BJ (cell line): ENCODE results near the gene DNAH8. TPM values are rescaled to one million over a fixed set of nuclear protein-coding genes. Genes with fewer than 3 reads are reported as not detected.

Source experiments
- CTCF ChIA-PET: fragments of 350-600 bp; formaldehyde crosslinking; extraction: SDS; loops from one replicate; lab custom pipeline; 2021; ENCODE audit warnings: antibody characterized with exemption, inconsistent platforms; lab: Yijun Ruan, JAX
- POLR2A ChIA-PET: fragments of 300-600 bp; sonication (Branson Sonifier 250); formaldehyde crosslinking; extraction: SDS; loops from one replicate; lab custom pipeline; 2021; ENCODE audit warnings: antibody characterized with exemption; lab: Charles Lee
- DNase-seq: peaks from one replicate; pipeline ENCODE4 v3.0.0-alpha.2; 2011; ENCODE audit warnings: low read depth
- H3K27me3 ChIP-seq: 2 replicates; pipeline ENCODE4 v1.6.0; 2011; ENCODE audit warnings: low read length; ENCODE audit not compliant: control insufficient read depth, insufficient read depth
- H3K36me3 ChIP-seq: 2 replicates; pipeline ENCODE4 v1.5.1; 2011; ENCODE audit warnings: low read length; ENCODE audit not compliant: control insufficient read depth, insufficient read depth
- H3K4me3 ChIP-seq: 2 replicates; pipeline ENCODE4 v1.5.1; 2011; ENCODE audit warnings: low read depth, mild to moderate bottlenecking, control low read depth, low read length
- CTCF ChIP-seq: IDR thresholded peaks from 2 replicates; pipeline ENCODE4 v1.5.1; 2011; ENCODE audit warnings: low read depth, mild to moderate bottlenecking, control low read depth, inconsistent platforms, low read length, moderate library complexity; ENCODE audit not compliant: insufficient read depth
- polyA plus RNA-seq: library from polyadenylated mRNA; depleted of rRNA; stranded (reverse); fragments of >200 nt; gene quantifications from 2 replicates; pipeline ENCODE4 v1.2.3, GENCODE V29; 2011

DNAH8 gene
- polyA plus RNA-seq, 1 experiment, result not detected

GRCh38 chr6:38684237-38684636 lies 30.9 kb upstream of the DNAH8 start:
- ChIA-PET POLR2A (no interaction called here), CTCF (interaction anchor here (0.6 kb wide), 1 partner anchor 9 kb away, joined by 3 read pairs; no protein-coding TSS in a partner anchor)
- no peak overlapping the region for H3K4me3 ChIP-seq
- DNase-seq, result no peak
- no peak for TF ChIP-seq CTCF
- no peaks in the 10 kb centered on the region for H3K27me3 ChIP-seq
- peaks cover 2% of the 10 kb centered on the region; the same call in 1 of the 2 replicates for H3K36me3 ChIP-seq

- DNase-seq, result no peak
- no peaks in the 10 kb centered on the region for H3K27me3 ChIP-seq
- POLR2A ChIA-PET, result no interaction called here
- CTCF ChIA-PET, result no interaction called here
- H3K4me3 ChIP-seq, result no peak overlapping the region
- TF ChIP-seq CTCF, result no peak
- peaks cover 2% of the 10 kb centered on the region; the same call in 1 of the 2 replicates for H3K36me3 ChIP-seq
Measured at GRCh38 chr6:38684904-38685303, 30.2 kb upstream of the DNAH8 start.

DNA sequence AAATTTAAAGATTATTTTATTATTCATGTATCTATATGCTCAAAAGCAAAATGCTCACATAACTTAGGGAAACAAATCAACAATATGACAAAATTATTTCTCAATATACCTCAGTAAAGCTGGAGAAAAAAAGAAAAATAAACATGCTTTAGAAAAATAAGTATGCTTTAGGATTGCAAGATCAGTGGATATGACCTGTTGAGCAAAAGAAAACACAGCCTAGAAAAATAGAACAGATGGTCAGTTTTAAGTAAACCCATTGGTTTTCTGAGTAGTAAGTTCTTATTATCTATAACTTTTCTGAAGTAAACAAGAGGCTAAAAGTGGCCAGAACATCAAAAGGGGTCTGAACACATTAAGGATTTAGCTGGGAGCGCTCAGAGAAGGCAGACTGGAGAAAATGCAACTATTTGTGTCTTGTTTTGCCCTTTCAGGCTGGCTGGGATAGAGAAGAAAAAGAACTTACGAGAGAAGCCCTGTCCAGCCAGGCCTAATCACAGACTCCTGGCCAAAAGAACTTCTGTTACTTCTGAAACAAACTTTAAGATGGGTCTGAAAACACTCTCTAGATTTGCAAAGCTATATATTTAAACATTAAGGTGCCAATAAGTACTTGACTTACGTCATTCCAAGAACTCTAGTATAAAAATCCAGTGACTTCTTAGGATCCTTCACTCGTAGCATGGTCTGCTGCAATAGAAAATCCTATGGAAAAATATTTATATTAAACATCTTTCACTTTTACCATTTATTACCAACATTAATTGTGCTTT lies 28.7 kb upstream of the DNAH8 start:
- Histone ChIP-seq H3K4me3 (no peak overlapping the region), H3K36me3 (peaks cover 2% of the 10 kb centered on the region; the same call in 1 of the 2 replicates), H3K27me3 (no peaks in the 10 kb centered on the region)
- ChIA-PET POLR2A (no interaction called here), CTCF (interaction anchor here (0.6 kb wide), 1 partner anchor 1320 kb away, joined by 3 read pairs; no protein-coding TSS in a partner anchor)
- no peak for TF ChIP-seq CTCF
- no peak for DNase-seq

DNA sequence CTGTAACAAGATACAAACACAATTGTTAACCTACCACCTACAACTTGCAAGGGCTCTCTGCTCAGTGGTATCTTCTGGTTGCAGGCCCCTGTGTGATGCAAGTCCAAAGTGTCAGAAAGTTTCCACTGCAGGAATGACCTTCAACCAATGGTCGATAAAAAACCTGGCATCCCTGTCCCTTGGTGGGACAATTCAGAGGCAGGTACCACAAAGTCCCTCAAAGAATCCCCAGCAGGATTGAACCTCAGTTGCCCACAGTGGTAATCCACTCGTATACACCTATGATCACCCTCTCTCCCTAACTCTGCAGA lies 28.1 kb upstream of the DNAH8 start:
- no peak for DNase-seq
- ChIA-PET CTCF (no interaction called here), POLR2A (no interaction called here)
- no peak for TF ChIP-seq CTCF
- Histone ChIP-seq H3K36me3 (peaks cover 1% of the 10 kb centered on the region; the same call in 1 of the 2 replicates), H3K4me3 (no peak overlapping the region), H3K27me3 (no peaks in the 10 kb centered on the region)

GRCh38 chr6:38687549-38687948 lies 27.6 kb upstream of the DNAH8 start:
- DNase-seq, result no peak
- Histone ChIP-seq H3K4me3 (no peak overlapping the region), H3K36me3 (peaks cover 1% of the 10 kb centered on the region; the same call in 1 of the 2 replicates), H3K27me3 (no peaks in the 10 kb centered on the region)
- TF ChIP-seq CTCF, result no peak
- POLR2A ChIA-PET, result no interaction called here
- CTCF ChIA-PET, result no interaction called here
